ENCODE results near the gene DCUN1D1.

DNA sequence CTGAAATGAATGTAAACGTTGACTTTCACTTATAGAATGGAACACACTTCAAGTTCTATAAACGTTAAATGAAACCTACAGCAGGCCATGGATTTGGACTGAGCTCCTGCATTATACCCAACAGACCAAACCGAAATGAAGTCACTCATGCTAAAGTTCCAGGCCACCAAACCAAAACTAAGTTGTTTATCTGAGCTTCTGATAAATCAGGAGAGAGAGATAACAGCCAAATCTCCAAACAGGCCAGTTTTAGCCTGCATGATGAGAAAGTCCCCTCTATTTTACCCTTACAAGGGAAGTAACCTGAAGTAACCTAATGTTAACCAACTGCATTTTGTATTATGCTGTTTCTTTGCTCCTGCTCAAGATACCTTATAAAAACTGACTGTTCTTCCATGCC lies 44.5 kb downstream of the DCUN1D1 start:
- TF ChIP-seq MNT (IDR thresholded peaks at IDR 0.05) (no peak), NFYB (CRISPR knock-in tag; IDR thresholded peaks at IDR 0.05) (no peak), RFX5 (IDR thresholded peaks at IDR 0.05; ENCODE audit: low read depth, low read length) (no peak), CTCF (CRISPR knock-in tag; IDR thresholded peaks at IDR 0.05) (no peak), XRCC5 (optimal IDR thresholded peaks at IDR 0.05; ENCODE audit: low read length) (no peak), ZBTB42 (CRISPR knock-in tag; IDR thresholded peaks at IDR 0.05) (no peak), POLR2A (IDR thresholded peaks at IDR 0.05; ENCODE audit: insufficient read depth in 1 of 2, low read depth in 2 of 2, low read length in 2 of 2) (no peak), MEF2D (CRISPR knock-in tag; IDR thresholded peaks at IDR 0.05) (no peak), RERE (CRISPR knock-in tag; IDR thresholded peaks at IDR 0.05; ENCODE audit: low read depth) (no peak), GTF2F1 (IDR thresholded peaks at IDR 0.05; ENCODE audit: low read length) (no peak), BCL6 (CRISPR knock-in tag; IDR thresholded peaks at IDR 0.05) (no peak), YEATS4 (CRISPR knock-in tag; IDR thresholded peaks at IDR 0.05; ENCODE audit: borderline replicate concordance) (no peak), ZNF589 (CRISPR knock-in tag; conservative IDR thresholded peaks at IDR 0.05) (no peak)
